Measurements from ENCODE around the gene TRPM7.
"Not testable (repeated sequence)": the region's sequence is repeated elsewhere in the genome, so short reads cannot be mapped to it uniquely, and the experiment has no call there.

TRPM7 gene

GRCh38 chr15:50607129-50607528, 79.5 kb downstream of the TRPM7 start:
- Histone ChIP-seq H3K4me1 (ENCODE audit: insufficient read depth, low read length) (no peaks in the 10 kb centered on the region), H4K20me1 (ENCODE audit: insufficient read depth, low read length) (no peaks in the 10 kb centered on the region), H3K4me2 (ENCODE audit: insufficient read depth, low read length) (no peak overlapping the region), H3K79me2 (ENCODE audit: insufficient read depth, low read length) (no peaks in the 10 kb centered on the region), H3K9ac (ENCODE audit: low read depth, low read length) (no peak overlapping the region), H3K4me3 (ENCODE audit: low read depth in 1 of 2, low read length in 2 of 2) (no peak overlapping the region), H3K27ac (ENCODE audit: low read length) (no peak overlapping the region), H3K36me3 (ENCODE audit: insufficient read depth, low read length) (peaks cover 84% of the 10 kb centered on the region), H3K9me3 (ENCODE audit: insufficient read depth, low read length, severe bottlenecking) (no peaks in the 10 kb centered on the region), H2AFZ (ENCODE audit: low read depth, low read length) (no peak overlapping the region), H3K27me3 (ENCODE audit: insufficient read depth, low read length, poor library complexity) (no peaks in the 10 kb centered on the region)
- TF ChIP-seq EZH2 (IDR thresholded peaks at IDR 0.05; ENCODE audit: borderline replicate concordance, low read depth, low read length, severe bottlenecking) (no peak), CTCF (IDR thresholded peaks at IDR 0.05; ENCODE audit: borderline replicate concordance, extremely low read depth, low read length, poor library complexity, severe bottlenecking) (no peak)
- DNase-seq (no peak), ATAC-seq (ENCODE audit: insufficient read depth, low read depth) (no peak)

- Histone ChIP-seq H3K79me2 (ENCODE audit: insufficient read depth, low read length) (no peaks in the 10 kb centered on the region), H3K9me3 (ENCODE audit: insufficient read depth, low read length, severe bottlenecking) (no peaks in the 10 kb centered on the region), H3K36me3 (ENCODE audit: insufficient read depth, low read length) (peaks cover 70% of the 10 kb centered on the region), H3K4me2 (ENCODE audit: insufficient read depth, low read length) (no peak overlapping the region), H3K27me3 (ENCODE audit: insufficient read depth, low read length, poor library complexity) (no peaks in the 10 kb centered on the region), H3K27ac (ENCODE audit: low read length) (no peak overlapping the region), H3K9ac (ENCODE audit: low read depth, low read length) (no peak overlapping the region), H3K4me3 (ENCODE audit: low read depth in 1 of 2, low read length in 2 of 2) (no peak overlapping the region), H2AFZ (ENCODE audit: low read depth, low read length) (no peak overlapping the region), H3K4me1 (ENCODE audit: insufficient read depth, low read length) (no peaks in the 10 kb centered on the region), H4K20me1 (ENCODE audit: insufficient read depth, low read length) (no peaks in the 10 kb centered on the region)
- ATAC-seq (ENCODE audit: insufficient read depth, low read depth) (no peak), DNase-seq (no peak)
- no peak for TF ChIP-seq CTCF (IDR thresholded peaks at IDR 0.05; ENCODE audit: borderline replicate concordance, extremely low read depth, low read length, poor library complexity, severe bottlenecking)
- TF ChIP-seq EZH2 (IDR thresholded peaks at IDR 0.05; ENCODE audit: borderline replicate concordance, low read depth, low read length, severe bottlenecking): no peak
These were observed 81.1 kb downstream of the TRPM7 start for GRCh38 chr15:50605462-50605861.

- not testable (repeated sequence) for H2AFZ ChIP-seq (ENCODE audit: low read depth, low read length); H3K9ac ChIP-seq (ENCODE audit: low read depth, low read length); H3K4me3 ChIP-seq (ENCODE audit: low read depth in 1 of 2, low read length in 2 of 2); H3K4me2 ChIP-seq (ENCODE audit: insufficient read depth, low read length); ATAC-seq (ENCODE audit: insufficient read depth, low read depth); H3K9me3 ChIP-seq (ENCODE audit: insufficient read depth, low read length, severe bottlenecking); DNase-seq; H4K20me1 ChIP-seq (ENCODE audit: insufficient read depth, low read length); H3K27me3 ChIP-seq (ENCODE audit: insufficient read depth, low read length, poor library complexity); H3K4me1 ChIP-seq (ENCODE audit: insufficient read depth, low read length); H3K27ac ChIP-seq (ENCODE audit: low read length); H3K79me2 ChIP-seq (ENCODE audit: insufficient read depth, low read length)
- H3K36me3 ChIP-seq (ENCODE audit: insufficient read depth, low read length): peaks cover 65% of the 10 kb centered on the region
These were observed 84.6 kb downstream of the TRPM7 start for GRCh38 chr15:50602028-50602427.

GRCh38 chr15:50594311-50594710, 92.3 kb downstream of the TRPM7 start:
- Histone ChIP-seq H3K9me3 (ENCODE audit: insufficient read depth, low read length, severe bottlenecking) (no peaks in the 10 kb centered on the region), H3K36me3 (ENCODE audit: insufficient read depth, low read length) (peaks cover 88% of the 10 kb centered on the region), H3K9ac (ENCODE audit: low read depth, low read length) (no peak overlapping the region), H2AFZ (ENCODE audit: low read depth, low read length) (no peak overlapping the region), H3K79me2 (ENCODE audit: insufficient read depth, low read length) (no peaks in the 10 kb centered on the region), H3K4me3 (ENCODE audit: low read depth in 1 of 2, low read length in 2 of 2) (no peak overlapping the region), H4K20me1 (ENCODE audit: insufficient read depth, low read length) (no peaks in the 10 kb centered on the region), H3K4me2 (ENCODE audit: insufficient read depth, low read length) (no peak overlapping the region), H3K27me3 (ENCODE audit: insufficient read depth, low read length, poor library complexity) (no peaks in the 10 kb centered on the region), H3K4me1 (ENCODE audit: insufficient read depth, low read length) (no peaks in the 10 kb centered on the region), H3K27ac (ENCODE audit: low read length) (no peak overlapping the region)
- TF ChIP-seq EZH2 (IDR thresholded peaks at IDR 0.05; ENCODE audit: borderline replicate concordance, low read depth, low read length, severe bottlenecking): no peak
- no peak for TF ChIP-seq CTCF (IDR thresholded peaks at IDR 0.05; ENCODE audit: borderline replicate concordance, extremely low read depth, low read length, poor library complexity, severe bottlenecking)
- ATAC-seq (ENCODE audit: insufficient read depth, low read depth): no peak
- DNase-seq: no peak
